ENCODE measurements around the gene ENC1. TPM values are rescaled to one million over a fixed set of nuclear protein-coding genes. Genes with fewer than 3 reads are reported as not detected.

ENC1 gene
- total RNA-seq, 2 experiments from 2014 or later, result 0.50 to 0.55 TPM

DNA sequence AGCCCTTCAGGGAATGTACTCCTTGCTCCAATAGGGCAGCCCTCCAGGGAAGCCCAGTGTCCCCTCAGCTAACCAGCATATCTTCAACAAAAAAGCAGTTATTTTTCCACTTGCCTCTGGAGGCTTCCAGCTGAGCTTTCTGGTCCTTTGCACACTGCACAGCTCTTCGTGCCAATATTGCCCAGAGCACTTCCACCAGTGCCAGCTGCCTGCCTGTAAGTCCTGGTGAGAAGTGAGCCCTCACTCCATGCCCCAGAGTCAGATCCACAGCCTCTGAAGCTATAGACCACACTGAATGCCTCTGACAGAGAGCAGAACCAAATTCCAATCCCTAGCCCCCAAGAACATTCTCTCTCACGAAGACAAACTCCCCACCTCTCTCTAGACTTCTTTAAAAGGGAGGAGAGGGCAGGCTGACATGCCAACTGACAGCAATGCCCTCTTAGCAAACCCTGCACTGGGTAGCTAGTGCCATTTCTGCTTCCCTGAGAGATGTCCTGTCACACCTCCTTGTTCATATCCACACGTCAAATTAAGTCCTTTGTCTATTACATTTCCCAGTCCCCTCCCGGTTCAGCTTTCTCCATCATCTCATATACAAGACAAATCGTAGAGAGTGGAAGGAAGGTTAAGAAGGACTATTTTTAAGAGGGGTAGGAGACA, 31.8 kb upstream of the ENC1 start:
- no peak overlapping the region for H3K27ac Mint-ChIP-seq
- H3K36me3 Mint-ChIP-seq (ENCODE audit: low read depth), result no peaks in the 10 kb centered on the region
- no peak for ATAC-seq
- ChIA-PET POLR2A (no interaction called here), CTCF (interaction anchor here (0.8 to 1.2 kb wide), 3 partner anchors 10 to 263 kb away, joined by 3 to 4 read pairs (median 3); no protein-coding TSS in a partner anchor)
- peaks cover 16% of the 10 kb centered on the region for H3K27me3 Mint-ChIP-seq (ENCODE audit: low read depth)
- H3K9me3 Mint-ChIP-seq (ENCODE audit: insufficient read depth), result no peaks in the 10 kb centered on the region
- DNase-seq, result no peak
- H3K4me3 Mint-ChIP-seq, result no peak overlapping the region
- no peaks in the 10 kb centered on the region for H3K4me1 Mint-ChIP-seq (ENCODE audit: low read depth)

DNA sequence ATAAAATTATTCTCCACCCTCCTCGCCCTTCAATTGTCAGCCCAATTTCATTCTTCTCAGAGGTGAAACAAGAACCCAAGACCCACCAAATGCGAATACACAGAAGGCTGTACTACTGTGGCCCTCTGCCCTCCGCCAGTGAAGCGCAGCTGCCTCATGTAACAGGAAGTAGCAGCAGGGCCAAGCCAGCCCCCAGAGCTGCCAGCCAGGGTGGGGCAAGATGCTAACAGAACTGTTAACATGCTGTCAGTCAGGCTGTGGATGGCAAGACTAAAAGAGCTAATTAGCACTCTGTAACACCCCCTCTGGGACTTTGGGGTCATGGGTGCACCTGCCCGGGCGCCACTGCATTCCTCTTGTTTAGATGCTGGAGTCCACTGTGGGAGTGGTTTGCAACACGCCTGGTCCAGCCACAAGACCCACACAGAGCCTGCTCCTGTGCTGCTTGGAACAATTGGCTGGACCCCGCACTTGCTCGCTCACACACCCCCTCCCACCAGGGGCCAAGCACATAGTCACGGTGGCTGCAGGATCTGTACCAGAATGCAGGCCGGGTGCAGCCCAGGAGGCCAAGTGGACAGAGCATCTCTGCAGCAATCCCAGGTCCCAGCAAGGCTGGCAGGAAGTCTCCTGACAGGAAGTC, 30.0 kb upstream of the ENC1 start:
- Mint-ChIP-seq H3K4me1 (ENCODE audit: low read depth) (no peaks in the 10 kb centered on the region), H3K9me3 (ENCODE audit: insufficient read depth) (no peaks in the 10 kb centered on the region), H3K36me3 (ENCODE audit: low read depth) (no peaks in the 10 kb centered on the region), H3K4me3 (no peak overlapping the region), H3K27ac (no peak overlapping the region), H3K27me3 (ENCODE audit: low read depth) (peaks cover 24% of the 10 kb centered on the region)
- no peak for DNase-seq
- no peak for ATAC-seq
- CTCF ChIA-PET, result interaction anchor here (0.6 kb wide), 1 partner anchor 19 kb away, joined by 3 read pairs; no protein-coding TSS in a partner anchor
- POLR2A ChIA-PET, result no interaction called here

DNA sequence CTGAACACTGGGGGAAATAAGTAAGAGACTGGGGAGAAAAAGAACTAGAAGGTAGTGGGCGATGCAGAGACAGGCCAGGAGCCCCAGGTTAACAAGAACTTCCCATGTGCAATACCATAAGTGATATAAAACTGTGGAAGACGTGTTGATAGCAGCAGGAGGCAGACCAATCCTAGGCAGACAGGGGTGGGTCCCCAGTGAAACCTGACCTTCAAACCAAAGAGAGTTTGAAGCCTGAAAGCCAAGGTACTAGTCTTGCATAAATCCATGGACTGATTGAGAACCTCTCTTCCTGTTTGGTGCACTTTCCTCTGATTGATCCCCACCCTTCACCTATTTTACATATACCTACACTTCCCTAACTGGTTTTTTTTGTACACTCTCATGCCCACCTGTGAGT, 29.3 kb upstream of the ENC1 start:
- Mint-ChIP-seq H3K27ac (no peak overlapping the region), H3K36me3 (ENCODE audit: low read depth) (no peaks in the 10 kb centered on the region), H3K27me3 (ENCODE audit: low read depth) (peaks cover 23% of the 10 kb centered on the region), H3K9me3 (ENCODE audit: insufficient read depth) (no peaks in the 10 kb centered on the region), H3K4me3 (no peak overlapping the region), H3K4me1 (ENCODE audit: low read depth) (no peaks in the 10 kb centered on the region)
- CTCF ChIA-PET, result no interaction called here
- no peak for DNase-seq
- no peak for ATAC-seq
- POLR2A ChIA-PET, result no interaction called here

DNA sequence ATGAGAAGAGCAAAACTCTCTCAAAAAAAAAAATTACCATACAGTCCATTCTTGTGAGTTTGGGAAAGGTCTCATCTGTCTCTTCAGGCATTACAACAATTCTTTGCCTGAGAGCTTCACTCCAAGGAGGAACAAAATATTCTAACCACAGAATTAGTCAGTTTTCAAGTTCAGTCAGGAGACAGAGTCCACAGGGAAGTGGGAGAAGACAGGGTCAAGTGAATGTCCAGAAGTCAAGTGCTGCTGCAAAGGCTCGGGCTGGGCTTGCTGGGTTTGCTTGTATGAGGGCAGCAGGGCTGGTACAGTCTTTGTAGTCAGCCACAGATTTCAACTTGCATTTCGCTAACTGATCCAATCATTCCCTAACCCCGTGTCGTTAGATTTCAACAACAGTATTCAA, 26.9 kb upstream of the ENC1 start:
- H3K36me3 Mint-ChIP-seq (ENCODE audit: low read depth), result no peaks in the 10 kb centered on the region
- DNase-seq, result no peak
- ChIA-PET CTCF (interaction anchor here (1.6 kb wide), 1 partner anchor 26 kb away, joined by 3 read pairs; no protein-coding TSS in a partner anchor), POLR2A (no interaction called here)
- H3K27ac Mint-ChIP-seq, result no peak overlapping the region
- H3K9me3 Mint-ChIP-seq (ENCODE audit: insufficient read depth), result no peaks in the 10 kb centered on the region
- H3K4me3 Mint-ChIP-seq, result no peak overlapping the region
- no peaks in the 10 kb centered on the region for H3K4me1 Mint-ChIP-seq (ENCODE audit: low read depth)
- ATAC-seq, result no peak
- H3K27me3 Mint-ChIP-seq (ENCODE audit: low read depth), result peaks cover 19% of the 10 kb centered on the region

DNA sequence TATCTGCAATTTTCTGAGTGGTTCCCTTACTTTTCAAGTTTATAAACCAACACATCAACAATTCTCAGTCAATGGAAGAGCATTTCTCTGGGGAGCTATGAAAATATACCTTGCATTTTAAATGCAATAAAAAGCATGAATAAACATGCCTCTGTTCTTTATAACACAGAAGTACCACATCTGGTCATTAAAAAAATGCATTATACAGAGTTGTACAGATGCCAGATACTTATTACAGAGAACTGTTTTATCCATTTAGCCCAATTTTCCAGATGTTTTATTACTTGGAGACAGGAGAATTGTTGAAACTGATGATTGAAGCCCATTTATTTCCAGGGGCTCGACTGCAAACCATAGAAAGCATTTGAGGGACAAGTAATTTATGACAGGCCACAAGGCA, 25.3 kb upstream of the ENC1 start:
- Mint-ChIP-seq H3K4me3 (no peak overlapping the region), H3K36me3 (ENCODE audit: low read depth) (no peaks in the 10 kb centered on the region), H3K4me1 (ENCODE audit: low read depth) (no peaks in the 10 kb centered on the region), H3K9me3 (ENCODE audit: insufficient read depth) (no peaks in the 10 kb centered on the region), H3K27ac (no peak overlapping the region), H3K27me3 (ENCODE audit: low read depth) (peaks cover 26% of the 10 kb centered on the region)
- ChIA-PET POLR2A (no interaction called here), CTCF (no interaction called here)
- ATAC-seq, result no peak
- no peak for DNase-seq

DNA sequence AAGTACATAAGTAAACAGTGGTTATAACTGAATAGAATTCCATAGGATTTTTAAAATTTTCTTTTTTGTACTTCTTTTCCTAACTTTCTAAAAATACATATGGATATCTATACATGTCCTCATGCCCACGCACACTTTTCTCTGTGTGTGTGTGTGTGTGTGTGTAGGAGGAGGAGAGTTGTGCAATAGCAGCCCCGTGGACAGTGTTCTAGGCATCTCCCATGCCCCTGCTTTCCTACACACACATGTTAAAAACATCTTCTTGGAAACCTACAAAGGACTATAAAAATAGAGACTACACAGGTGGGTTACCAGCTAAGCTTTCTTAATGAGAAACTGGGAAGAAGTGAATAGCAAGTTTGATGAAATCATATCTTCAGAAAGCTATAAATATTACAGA, 24.7 kb upstream of the ENC1 start:
- ChIA-PET POLR2A (no interaction called here), CTCF (no interaction called here)
- Mint-ChIP-seq H3K27me3 (ENCODE audit: low read depth) (peaks cover 29% of the 10 kb centered on the region), H3K36me3 (ENCODE audit: low read depth) (no peaks in the 10 kb centered on the region), H3K9me3 (ENCODE audit: insufficient read depth) (no peaks in the 10 kb centered on the region), H3K4me3 (no peak overlapping the region), H3K4me1 (ENCODE audit: low read depth) (no peaks in the 10 kb centered on the region), H3K27ac (no peak overlapping the region)
- ATAC-seq, result no peak
- DNase-seq, result no peak

DNA sequence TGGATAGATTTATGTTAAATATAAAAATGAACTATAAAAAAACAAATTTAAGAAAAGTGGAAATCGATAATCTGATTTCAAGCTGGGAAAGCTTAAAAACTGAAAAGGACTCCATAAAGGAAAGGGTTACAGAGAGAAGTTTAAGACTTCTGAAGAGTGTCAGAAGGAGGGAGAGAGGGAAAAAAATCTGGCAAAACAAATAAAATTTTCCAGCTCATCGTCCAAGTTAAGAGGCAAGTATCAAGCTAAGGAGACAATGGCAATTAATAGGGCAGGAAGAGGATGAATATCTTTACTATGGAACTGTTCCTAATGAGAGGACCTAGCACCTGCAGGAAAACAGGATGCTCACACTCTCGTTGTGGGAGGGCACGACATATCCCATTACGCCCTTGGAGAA, 24.0 kb upstream of the ENC1 start:
- no peaks in the 10 kb centered on the region for H3K36me3 Mint-ChIP-seq (ENCODE audit: low read depth)
- no peaks in the 10 kb centered on the region for H3K4me1 Mint-ChIP-seq (ENCODE audit: low read depth)
- CTCF ChIA-PET, result no interaction called here
- no peaks in the 10 kb centered on the region for H3K9me3 Mint-ChIP-seq (ENCODE audit: insufficient read depth)
- H3K4me3 Mint-ChIP-seq, result no peak overlapping the region
- H3K27ac Mint-ChIP-seq, result no peak overlapping the region
- DNase-seq, result no peak
- H3K27me3 Mint-ChIP-seq (ENCODE audit: low read depth), result peaks cover 28% of the 10 kb centered on the region
- ATAC-seq, result no peak
- POLR2A ChIA-PET, result no interaction called here

DNA sequence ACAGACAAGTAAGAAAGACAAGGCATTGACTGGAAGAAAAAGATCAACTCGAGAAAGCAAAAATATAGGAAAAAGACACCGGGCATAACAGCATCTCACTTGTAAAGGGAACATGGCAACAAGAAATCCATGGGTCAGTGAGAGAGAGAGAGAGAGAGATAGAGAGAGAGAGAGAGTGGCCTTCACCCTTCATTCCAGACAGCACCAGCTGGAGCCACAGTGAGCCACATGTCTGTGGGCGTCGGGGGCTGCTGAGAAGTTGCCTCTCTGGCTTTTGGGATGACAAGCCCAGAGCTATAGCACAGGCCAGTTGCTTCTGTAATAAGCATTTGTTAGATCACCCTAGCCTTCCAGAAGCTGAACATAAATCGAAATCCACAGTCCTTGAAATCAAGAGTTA, 20.3 kb upstream of the ENC1 start:
- POLR2A ChIA-PET, result no interaction called here
- Mint-ChIP-seq H3K9me3 (ENCODE audit: insufficient read depth) (no peaks in the 10 kb centered on the region), H3K4me1 (ENCODE audit: low read depth) (no peaks in the 10 kb centered on the region)

DNA sequence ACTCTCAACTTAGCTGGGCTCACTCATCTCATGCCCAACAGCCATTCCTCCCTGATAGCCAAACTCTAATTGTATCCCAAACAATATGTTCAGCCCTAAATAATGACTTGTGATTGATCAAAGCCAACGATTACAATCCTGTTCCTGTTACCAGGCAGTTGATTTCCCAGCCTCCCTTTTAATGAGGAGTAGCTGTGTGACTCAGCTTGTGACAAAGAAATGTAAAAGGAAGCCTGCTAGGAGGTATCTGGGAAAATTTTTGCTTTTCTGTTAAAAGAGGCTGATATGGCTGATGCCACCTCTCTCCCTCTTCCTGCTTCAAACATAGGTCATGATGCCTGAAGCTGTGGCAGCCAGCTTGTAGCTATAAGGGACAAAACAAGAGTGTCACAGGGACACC, 19.6 kb upstream of the ENC1 start:
- Mint-ChIP-seq H3K4me3 (no peak overlapping the region), H3K27me3 (ENCODE audit: low read depth) (peaks cover 21% of the 10 kb centered on the region), H3K27ac (no peak overlapping the region), H3K36me3 (ENCODE audit: low read depth) (no peaks in the 10 kb centered on the region), H3K9me3 (ENCODE audit: insufficient read depth) (no peaks in the 10 kb centered on the region), H3K4me1 (ENCODE audit: low read depth) (no peaks in the 10 kb centered on the region)
- ChIA-PET CTCF (no interaction called here), POLR2A (no interaction called here)
- ATAC-seq (no peak), DNase-seq (no peak)

More for the DNA sequence above, 20.3 kb upstream of the ENC1 start:
- Mint-ChIP-seq H3K36me3 (ENCODE audit: low read depth) (no peaks in the 10 kb centered on the region), H3K27ac (no peak overlapping the region), H3K27me3 (ENCODE audit: low read depth) (peaks cover 27% of the 10 kb centered on the region), H3K4me3 (no peak overlapping the region)
- CTCF ChIA-PET, result no interaction called here
- ATAC-seq (no peak), DNase-seq (no peak)

DNA sequence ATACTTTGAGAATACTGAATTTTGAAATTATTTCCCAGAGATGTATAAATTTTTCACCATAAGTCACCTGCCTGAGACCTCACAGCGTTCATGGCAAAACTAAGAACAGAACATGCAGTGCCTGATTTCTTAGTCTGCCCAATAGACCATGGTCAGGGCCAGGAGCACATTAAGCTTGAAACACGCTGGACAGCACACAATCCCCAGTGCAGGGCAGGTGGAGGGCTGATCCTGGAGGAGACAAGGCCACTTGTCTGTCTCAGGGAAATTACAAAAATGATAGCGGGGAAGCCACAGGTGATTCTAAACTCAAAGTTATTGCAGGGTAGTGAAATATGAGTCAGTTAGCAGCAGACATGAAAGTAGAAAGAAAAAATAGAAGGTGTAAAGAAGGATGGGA, 18.6 kb upstream of the ENC1 start:
- no peaks in the 10 kb centered on the region for H3K4me1 Mint-ChIP-seq (ENCODE audit: low read depth)
- H3K4me3 Mint-ChIP-seq, result no peak overlapping the region
- ChIA-PET CTCF (interaction anchor here (1.1 to 1.5 kb wide), 2 partner anchors 10 to 757 kb away, joined by 4 read pairs; no protein-coding TSS in a partner anchor), POLR2A (no interaction called here)
- no peak overlapping the region for H3K27ac Mint-ChIP-seq
- no peaks in the 10 kb centered on the region for H3K36me3 Mint-ChIP-seq (ENCODE audit: low read depth)
- peaks cover 21% of the 10 kb centered on the region for H3K27me3 Mint-ChIP-seq (ENCODE audit: low read depth)
- DNase-seq (no peak), ATAC-seq (no peak)
- H3K9me3 Mint-ChIP-seq (ENCODE audit: insufficient read depth), result no peaks in the 10 kb centered on the region

DNA sequence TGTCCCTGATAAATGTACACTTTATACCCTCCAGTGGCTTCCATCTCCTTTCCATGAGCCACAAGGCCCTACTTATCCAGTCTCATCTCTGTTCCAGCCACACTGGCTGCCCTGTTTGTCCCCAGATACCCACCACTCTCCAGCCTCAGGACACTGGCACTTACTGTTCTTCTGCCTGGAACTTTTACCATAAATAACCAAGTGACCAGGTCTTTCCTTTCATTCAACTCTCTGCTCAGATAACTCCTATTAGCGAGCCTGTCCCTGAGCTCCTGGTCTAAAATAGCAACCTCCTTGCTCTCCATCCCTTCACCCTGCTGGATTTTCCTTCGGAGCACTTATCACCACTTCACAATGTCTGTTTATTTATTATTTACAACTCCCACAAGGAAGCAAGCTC, 16.6 kb upstream of the ENC1 start:
- no peaks in the 10 kb centered on the region for H3K4me1 Mint-ChIP-seq (ENCODE audit: low read depth)
- no peak overlapping the region for H3K27ac Mint-ChIP-seq
- H3K27me3 Mint-ChIP-seq (ENCODE audit: low read depth), result peaks cover 21% of the 10 kb centered on the region
- POLR2A ChIA-PET, result no interaction called here
- no peaks in the 10 kb centered on the region for H3K9me3 Mint-ChIP-seq (ENCODE audit: insufficient read depth)
- no peaks in the 10 kb centered on the region for H3K36me3 Mint-ChIP-seq (ENCODE audit: low read depth)
- DNase-seq, result no peak
- CTCF ChIA-PET, result interaction anchor here (1.2 kb wide), 1 partner anchor 755 kb away, joined by 6 read pairs; no protein-coding TSS in a partner anchor
- no peak for ATAC-seq
- H3K4me3 Mint-ChIP-seq, result no peak overlapping the region

DNA sequence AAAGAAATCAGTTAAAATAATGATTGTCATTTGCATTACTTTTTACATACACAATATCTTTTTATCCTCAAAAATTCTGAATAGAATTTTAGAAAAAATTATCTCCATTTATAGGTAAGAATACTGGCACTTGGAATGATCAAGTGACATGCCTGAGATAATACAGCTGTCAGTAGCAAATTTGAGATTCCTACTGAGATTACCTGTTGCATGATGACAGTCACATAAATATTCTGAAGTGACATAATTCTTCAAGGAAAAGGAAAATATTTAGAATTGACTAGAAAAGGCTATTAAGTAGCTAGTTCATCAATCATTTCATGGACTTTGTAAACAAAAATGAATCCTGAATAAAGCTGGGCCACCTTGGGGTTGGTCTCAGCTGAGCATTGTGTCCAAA, 15.2 kb upstream of the ENC1 start:
- Mint-ChIP-seq H3K4me1 (ENCODE audit: low read depth) (no peaks in the 10 kb centered on the region), H3K4me3 (no peak overlapping the region), H3K36me3 (ENCODE audit: low read depth) (no peaks in the 10 kb centered on the region), H3K9me3 (ENCODE audit: insufficient read depth) (no peaks in the 10 kb centered on the region), H3K27ac (no peak overlapping the region), H3K27me3 (ENCODE audit: low read depth) (peaks cover 16% of the 10 kb centered on the region)
- DNase-seq (no peak), ATAC-seq (no peak)
- CTCF ChIA-PET, result no interaction called here
- POLR2A ChIA-PET, result no interaction called here

DNA sequence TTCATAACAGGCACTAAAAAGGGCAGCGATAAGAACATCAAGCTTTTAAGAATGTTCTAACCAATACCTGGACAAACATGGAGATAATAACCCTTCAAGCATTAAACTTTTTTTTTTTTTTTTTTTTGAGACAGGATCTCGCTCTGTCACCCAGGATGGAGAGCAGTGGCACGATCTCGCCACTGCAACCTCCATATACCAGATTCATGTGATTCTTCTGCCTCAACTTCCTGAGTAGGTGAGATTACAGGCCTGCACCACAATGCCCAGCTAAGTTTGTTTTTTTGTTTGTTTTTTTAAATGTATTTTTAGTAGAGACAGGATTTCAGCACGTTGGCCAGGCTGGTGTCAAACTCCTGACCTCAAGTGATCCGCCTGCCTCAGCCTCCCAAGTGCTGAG, 14.7 kb upstream of the ENC1 start:
- ATAC-seq (no peak), DNase-seq (no peak)
- CTCF ChIA-PET, result no interaction called here
- peaks cover 14% of the 10 kb centered on the region for H3K27me3 Mint-ChIP-seq (ENCODE audit: low read depth)
- H3K36me3 Mint-ChIP-seq (ENCODE audit: low read depth), result no peaks in the 10 kb centered on the region
- H3K9me3 Mint-ChIP-seq (ENCODE audit: insufficient read depth), result no peaks in the 10 kb centered on the region
- H3K27ac Mint-ChIP-seq, result no peak overlapping the region
- H3K4me1 Mint-ChIP-seq (ENCODE audit: low read depth), result no peaks in the 10 kb centered on the region
- no peak overlapping the region for H3K4me3 Mint-ChIP-seq
- POLR2A ChIA-PET, result no interaction called here

Data from activated CD8-positive, alpha-beta T cell treated with anti-CD3 and anti-CD28 coated beads, Interleukin-2, amount 10 ng/mL, durations not matched to agents 7 days and 5 days (primary cell).